ENCODE measurements around the gene VPS26B.
A peak's percentile ranks its signal among the peaks of the same experiment; 100 is the strongest.

VPS26B gene

GRCh38 chr11:134257101-134257500 lies 32.6 kb downstream of the VPS26B start:
- no peak for DNase-seq (ENCODE audit: low read depth)
- no peak overlapping the region for H3K4me3 ChIP-seq (ENCODE audit: low read depth, low read length)
- TF ChIP-seq CTCF (IDR thresholded peaks at IDR 0.05; ENCODE audit: control insufficient read depth, extremely low read depth, insufficient read depth) = no peak

GRCh38 chr11:134258577-134258976 lies 34.1 kb downstream of the VPS26B start:
- TF ChIP-seq CTCF (IDR thresholded peaks at IDR 0.05; ENCODE audit: control insufficient read depth, extremely low read depth, insufficient read depth) = no peak
- DNase-seq (ENCODE audit: low read depth) = peak; percentile 77
- H3K4me3 ChIP-seq (ENCODE audit: low read depth, low read length) = no peak overlapping the region

- H3K4me3 ChIP-seq (ENCODE audit: low read depth, low read length) = no peak overlapping the region
- DNase-seq (ENCODE audit: low read depth) = no peak
- no peak for TF ChIP-seq CTCF (IDR thresholded peaks at IDR 0.05; ENCODE audit: control insufficient read depth, extremely low read depth, insufficient read depth)
Observed at GRCh38 chr11:134260503-134260902, 36.0 kb downstream of the VPS26B start.

- no peak overlapping the region for H3K4me3 ChIP-seq (ENCODE audit: low read depth, low read length)
- no peak for DNase-seq (ENCODE audit: low read depth)
- TF ChIP-seq CTCF (IDR thresholded peaks at IDR 0.05; ENCODE audit: control insufficient read depth, extremely low read depth, insufficient read depth) = no peak
Observed at GRCh38 chr11:134260983-134261382, 36.5 kb downstream of the VPS26B start.

GRCh38 chr11:134261626-134262488 lies 37.4 kb downstream of the VPS26B start:
- no peak overlapping the region for H3K4me3 ChIP-seq (ENCODE audit: low read depth, low read length)
- TF ChIP-seq CTCF (IDR thresholded peaks at IDR 0.05; ENCODE audit: control insufficient read depth, extremely low read depth, insufficient read depth) = peak; percentile 92
- DNase-seq (ENCODE audit: low read depth) = no peak

- DNase-seq (ENCODE audit: low read depth) = no peak
- no peak overlapping the region for H3K4me3 ChIP-seq (ENCODE audit: low read depth, low read length)
- TF ChIP-seq CTCF (IDR thresholded peaks at IDR 0.05; ENCODE audit: control insufficient read depth, extremely low read depth, insufficient read depth) = no peak
Observed at GRCh38 chr11:134264966-134265764, 40.7 kb downstream of the VPS26B start.

All from LNCaP clone FGC (cell line).